K562 (cell line): ENCODE measurements around the gene TMX3. TPM values are rescaled to one million over a fixed set of nuclear protein-coding genes. Genes with fewer than 3 reads are reported as not detected.

Source experiments
- C11orf30 ChIP-seq: fragments of 450-650 bp; IDR thresholded peaks from 2 replicates; pipeline ENCODE4 v1.6.1; 2016; ENCODE audit warnings: low read depth, mild to moderate bottlenecking
- CREB1 ChIP-seq, 2 experiments: sonication (generic) in 1 of 2; formaldehyde crosslinking in 1 of 2; IDR thresholded peaks; 2 replicates each; pipeline versions ENCODE4 v1.6.1 to v1.8.0; 2012 to 2022; ENCODE audit warnings: inconsistent platforms in 1 of 2, mild to moderate bottlenecking in 1 of 2, missing genetic modification reagents in 1 of 2, moderate library complexity in 1 of 2
- EGR1 ChIP-seq: fragments of 450-650 bp; conservative IDR thresholded peaks from 2 replicates; pipeline ENCODE4 v1.6.1; 2017; ENCODE audit warnings: mild to moderate bottlenecking
- ETV5 ChIP-seq: sonication (generic); formaldehyde crosslinking; IDR thresholded peaks from 2 replicates; pipeline ENCODE4 v1.4.0; 2020; ENCODE audit warnings: low read depth, mild to moderate bottlenecking, missing genetic modification reagents
- GABPA ChIP-seq: fragments of 200-800 bp; sonication (Bioruptor generic); conservative IDR thresholded peaks from 2 replicates; pipeline ENCODE4 v1.6.1; 2016; ENCODE audit warnings: low read depth, missing genetic modification characterization, missing compliant biosample characterization
- HMGXB4 ChIP-seq: sonication (generic); formaldehyde crosslinking; IDR thresholded peaks from 2 replicates; pipeline ENCODE4 v1.8.1; 2023; ENCODE audit warnings: mild to moderate bottlenecking, missing genetic modification reagents
- MAFG ChIP-seq: fragments of 450-650 bp; conservative IDR thresholded peaks from 2 replicates; pipeline ENCODE4 v1.6.1; 2016; ENCODE audit warnings: missing genetic modification characterization, missing compliant biosample characterization
- MAX ChIP-seq: sonication (generic); formaldehyde crosslinking; IDR thresholded peaks from 2 replicates; pipeline ENCODE4 v1.9.0; 2022; ENCODE audit warnings: mild to moderate bottlenecking, missing genetic modification reagents
- PHB2 ChIP-seq: fragments of 450-650 bp; IDR thresholded peaks from 2 replicates; pipeline ENCODE4 v1.6.1; 2017; ENCODE audit warnings: low read depth
- POLR2A ChIP-seq: fragments of 450-650 bp; conservative IDR thresholded peaks from 2 replicates; pipeline ENCODE4 v1.6.1; 2016
- RBFOX2 ChIP-seq: fragments of 200-400 bp; formaldehyde crosslinking; IDR thresholded peaks from 2 replicates; pipeline ENCODE4 v1.6.1; 2017; ENCODE audit warnings: low read depth, mild to moderate bottlenecking, low read length, moderate library complexity
- RFX7 ChIP-seq: fragments of 250-450 bp; sonication (Bioruptor Pico); IDR thresholded peaks from 2 replicates; pipeline ENCODE4 v1.5.1; 2021; ENCODE audit warnings: mild to moderate bottlenecking
- ZBTB2 ChIP-seq: fragments of 450-650 bp; IDR thresholded peaks from 2 replicates; pipeline ENCODE4 v1.6.1; 2016; ENCODE audit warnings: antibody characterized with exemption
- ZNF184 ChIP-seq: sonication (generic); formaldehyde crosslinking; IDR thresholded peaks from 2 replicates; pipeline ENCODE4 v1.5.0; 2020; ENCODE audit warnings: missing genetic modification reagents
- polyA plus RNA-seq, 8 experiments: library from polyadenylated mRNA; depleted of rRNA in 4 of 8; stranded (reverse) in 5 of 8; unstranded in 3 of 8; fragments of >200 nt; fragmentation: Nextera tagmentation in 2 of 8; fragmentation: Illumina TruSeq in 1 of 8; extraction: Ambion mirVana in 2 of 8; extraction: Trizol in 1 of 8; gene quantifications; 2 replicates each; pipeline versions ENCODE4 v1.2.1 to v1.2.3, GENCODE V29; 2011 to 2014; ENCODE audit warnings: inconsistent platforms in 1 of 8, missing spikeins in 1 of 8
- total RNA-seq, 7 experiments: library from RNA; depleted of rRNA in 6 of 7; stranded (reverse); fragments of >200 nt in 6 of 7; fragmentation: Illumina TruSeq in 2 of 7; extraction: Trizol in 2 of 7; gene quantifications; 2 replicates each; pipeline versions ENCODE4 v1.2.1 to v1.2.3, GENCODE V29; 2011 to 2021; ENCODE audit warnings: low replicate concordance in 1 of 7
- TF ChIP-seq, protein P1 (sequence below): sonication (generic); formaldehyde crosslinking; IDR thresholded peaks from 2 replicates; pipeline ENCODE4 v1.8.0; 2022; ENCODE audit warnings: mild to moderate bottlenecking, missing genetic modification reagents
- TF ChIP-seq, protein P2 (sequence below): sonication (generic); formaldehyde crosslinking; IDR thresholded peaks from 2 replicates; pipeline ENCODE4 v1.8.0; 2022; ENCODE audit warnings: mild to moderate bottlenecking, low read depth, missing genetic modification reagents

Gene TMX3
- total and polyA plus RNA-seq, 9 of the 15 experiments (the other 6 are each of a cell fraction or from before 2014, with no cell fraction given), result 13.2 to 40.5 (median 20.7) TPM

GRCh38 chr18:68714712-68715496 is at the start of gene TMX3 (continued):
- no peak for TF ChIP-seq HMGXB4 (CRISPR knock-in tag)
- peak; percentile 93 for TF ChIP-seq GABPA (tag)
- peak; percentile 88 for TF ChIP-seq ZBTB2
- peak; percentile 63 for TF ChIP-seq CREB1 (IDR thresholded peaks at IDR 0.05)
- peak; percentile 54; the same call in 1 of the 2 replicates for TF ChIP-seq CREB1 (CRISPR knock-in tag; IDR thresholded peaks at IDR 0.05)
- TF ChIP-seq EGR1, result peak; percentile 42; the same call in 1 of the 2 replicates
- peak; percentile 76 for TF ChIP-seq POLR2A
- TF ChIP-seq, protein P1, sequence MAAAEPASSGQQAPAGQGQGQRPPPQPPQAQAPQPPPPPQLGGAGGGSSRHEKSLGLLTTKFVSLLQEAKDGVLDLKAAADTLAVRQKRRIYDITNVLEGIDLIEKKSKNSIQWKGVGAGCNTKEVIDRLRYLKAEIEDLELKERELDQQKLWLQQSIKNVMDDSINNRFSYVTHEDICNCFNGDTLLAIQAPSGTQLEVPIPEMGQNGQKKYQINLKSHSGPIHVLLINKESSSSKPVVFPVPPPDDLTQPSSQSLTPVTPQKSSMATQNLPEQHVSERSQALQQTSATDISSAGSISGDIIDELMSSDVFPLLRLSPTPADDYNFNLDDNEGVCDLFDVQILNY (CRISPR knock-in tag), result peak; percentile 33; the same call in 1 of the 2 replicates
- TF ChIP-seq ZNF184, result no peak
- TF ChIP-seq MAFG (tag), result peak; percentile 34; the same call in 1 of the 2 replicates
- TF ChIP-seq C11orf30, result peak; percentile 74
- peak; percentile 92 for TF ChIP-seq MAX
- no peak for TF ChIP-seq PHB2
- peak; percentile 41 for TF ChIP-seq ETV5 (CRISPR knock-in tag)
- TF ChIP-seq, protein P2, sequence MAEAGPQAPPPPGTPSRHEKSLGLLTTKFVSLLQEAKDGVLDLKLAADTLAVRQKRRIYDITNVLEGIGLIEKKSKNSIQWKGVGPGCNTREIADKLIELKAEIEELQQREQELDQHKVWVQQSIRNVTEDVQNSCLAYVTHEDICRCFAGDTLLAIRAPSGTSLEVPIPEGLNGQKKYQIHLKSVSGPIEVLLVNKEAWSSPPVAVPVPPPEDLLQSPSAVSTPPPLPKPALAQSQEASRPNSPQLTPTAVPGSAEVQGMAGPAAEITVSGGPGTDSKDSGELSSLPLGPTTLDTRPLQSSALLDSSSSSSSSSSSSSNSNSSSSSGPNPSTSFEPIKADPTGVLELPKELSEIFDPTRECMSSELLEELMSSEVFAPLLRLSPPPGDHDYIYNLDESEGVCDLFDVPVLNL (CRISPR knock-in tag), result 0 out of 2 replicates have a peak, but pooled peaks have one; percentile 73
- no peak for TF ChIP-seq RFX7 (CRISPR knock-in tag)
- TF ChIP-seq RBFOX2, result peak; percentile 87
